Activated gamma-delta T cell (primary cell): ENCODE measurements around the gene TPGS2.
"Not testable (repeated sequence)": the region's sequence is repeated elsewhere in the genome, so short reads cannot be mapped to it uniquely, and the experiment has no call there.

ENCODE experiments used
- DNase-seq: peaks from one replicate; lab custom pipeline; 2025; lab: John Stamatoyannopoulos, UW

The TPGS2 gene

DNA sequence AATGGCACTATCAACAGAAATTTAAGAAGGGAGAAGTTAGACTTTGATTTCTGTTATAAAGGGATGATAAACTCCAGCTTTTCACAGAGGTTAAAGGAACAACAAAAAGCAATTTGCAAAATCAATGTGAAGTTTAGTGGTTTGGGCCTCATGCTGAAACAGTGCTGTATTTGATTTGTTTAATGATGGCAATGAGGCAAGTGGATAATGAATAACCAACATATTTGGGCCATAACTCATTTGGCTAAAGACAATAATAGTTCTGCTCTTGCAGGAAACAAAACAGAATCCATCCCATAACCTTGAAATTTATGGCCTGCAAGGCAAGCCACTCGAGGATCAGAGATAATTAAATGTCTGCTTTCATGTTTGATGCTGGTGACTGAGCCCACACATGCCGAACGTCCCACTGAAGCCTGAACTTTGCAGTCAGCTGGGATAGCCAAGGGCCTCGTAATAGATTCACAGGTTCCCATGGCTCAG is 56.5 kb downstream of the TPGS2 start:
- no peak for DNase-seq

DNA sequence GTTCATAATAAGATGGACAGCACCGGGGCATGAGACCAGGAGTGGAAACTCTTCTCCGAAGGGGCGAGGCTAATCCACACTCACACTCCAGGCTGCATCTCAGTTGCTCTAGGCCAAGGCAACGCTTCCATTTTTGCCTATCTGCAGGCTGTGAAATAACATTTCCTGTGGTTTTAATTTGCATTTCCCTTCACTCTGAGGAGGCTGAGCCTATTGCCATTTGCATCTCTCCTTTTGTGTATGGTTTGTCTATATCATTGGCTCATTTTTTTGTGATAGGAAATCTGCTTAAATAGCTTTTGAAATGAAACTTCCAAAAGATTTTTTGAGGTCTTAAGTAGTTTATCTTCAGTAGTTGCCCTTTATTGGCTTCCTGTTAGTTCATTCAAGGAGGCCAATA is 57.6 kb downstream of the TPGS2 start:
- no peak for DNase-seq

DNA sequence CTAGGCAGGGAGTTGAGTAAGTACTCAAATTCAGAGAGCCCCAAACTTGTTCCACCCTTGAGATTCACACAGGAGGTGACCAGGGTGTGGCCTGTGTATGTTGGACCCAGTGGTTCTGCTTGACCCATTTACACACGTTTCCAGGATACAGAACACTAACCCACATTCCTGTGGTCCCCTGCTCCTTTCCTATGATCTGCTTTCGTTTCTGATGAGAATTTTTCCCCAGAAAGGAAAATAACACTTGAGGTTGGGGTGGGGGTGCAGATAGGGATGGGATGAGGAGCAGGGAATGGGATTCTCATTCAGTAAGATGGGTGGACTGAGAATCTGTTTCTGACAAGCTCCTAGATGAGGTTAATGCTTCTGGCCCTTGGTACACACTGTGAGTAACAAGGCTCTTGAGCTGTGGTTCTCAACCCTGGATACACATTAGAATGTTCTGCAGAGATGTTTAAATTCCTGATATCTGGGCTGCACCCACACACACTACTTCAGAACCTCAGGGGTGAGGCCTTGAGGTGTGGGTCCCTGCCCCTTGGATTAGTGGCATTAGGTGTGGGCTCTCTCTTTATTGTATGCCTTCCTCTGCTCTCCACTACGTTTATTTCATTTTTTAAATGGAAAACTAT is 58.4 kb downstream of the TPGS2 start:
- DNase-seq = no peak

DNA sequence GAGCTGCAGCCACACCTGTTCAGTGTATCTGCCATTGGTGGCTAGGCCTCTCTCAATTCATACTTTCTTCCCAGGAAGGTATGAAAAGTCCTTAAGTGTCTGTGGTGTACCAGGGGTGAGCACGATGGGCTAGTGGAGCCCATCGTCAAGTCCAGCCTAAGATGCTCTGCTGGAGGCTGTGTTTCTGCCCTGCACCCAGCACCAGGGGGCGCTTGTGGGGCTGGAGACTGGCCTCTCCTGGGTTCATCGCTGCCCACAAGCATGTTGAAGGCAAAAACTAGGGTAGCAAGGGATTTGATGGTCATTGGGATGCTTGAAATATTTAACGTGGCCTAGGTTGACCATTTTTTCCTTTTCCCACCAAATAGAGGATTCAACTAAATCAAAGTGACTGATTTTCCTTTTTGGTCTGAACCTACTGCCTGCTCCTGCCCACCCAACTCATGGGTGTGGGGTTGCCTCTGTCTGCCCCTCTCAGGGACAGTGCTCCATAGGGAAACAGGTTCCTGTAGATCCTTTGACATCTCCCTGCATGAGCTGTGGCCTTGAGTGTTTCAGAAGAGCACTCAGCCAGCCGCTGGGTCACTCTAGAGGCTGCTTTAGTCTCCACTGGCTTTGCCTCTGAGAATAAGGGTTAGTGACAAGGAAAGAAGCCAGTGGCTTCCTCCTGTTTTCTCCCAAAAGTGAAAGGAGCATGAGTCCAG is 59.0 kb downstream of the TPGS2 start:
- DNase-seq = no peak

DNA sequence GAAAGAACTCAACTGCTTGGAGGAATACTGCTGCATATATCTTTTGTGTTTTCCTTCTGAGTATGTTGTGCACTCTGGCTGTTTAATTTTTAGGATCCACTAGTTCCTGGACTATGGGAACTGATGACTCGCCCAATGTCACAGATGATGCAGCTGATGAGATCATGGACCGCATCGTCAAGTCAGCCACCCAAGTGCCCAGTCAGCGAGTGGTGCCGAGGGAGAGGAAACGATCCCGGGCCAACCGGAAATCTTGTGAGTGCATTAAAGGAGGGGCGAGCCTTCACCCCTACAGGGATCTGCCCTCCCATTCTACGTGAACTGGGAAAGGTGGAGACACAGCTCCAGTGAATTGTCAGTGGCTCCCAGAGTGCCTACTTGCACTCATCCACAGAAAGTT is 59.6 kb downstream of the TPGS2 start:
- no peak for DNase-seq

DNA sequence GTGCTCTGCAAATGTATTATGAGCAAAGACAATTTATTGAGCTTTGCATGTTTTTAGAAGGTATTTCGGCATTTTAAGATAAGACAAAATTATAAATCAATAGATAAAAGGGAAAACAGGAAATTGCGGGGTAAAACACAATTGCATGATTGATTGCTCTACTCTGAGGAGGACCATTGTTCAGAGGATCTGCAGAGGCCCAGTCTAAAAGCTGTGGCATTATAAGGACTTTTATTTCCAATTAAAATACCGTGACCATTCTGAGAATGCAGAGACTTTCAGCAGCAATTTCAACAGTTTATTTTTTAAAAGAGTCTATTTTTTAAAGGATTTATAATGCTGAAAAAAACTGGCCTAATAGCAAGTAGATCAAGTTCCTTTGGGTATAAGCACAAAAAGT is 62.0 kb downstream of the TPGS2 start:
- no peak for DNase-seq

DNA sequence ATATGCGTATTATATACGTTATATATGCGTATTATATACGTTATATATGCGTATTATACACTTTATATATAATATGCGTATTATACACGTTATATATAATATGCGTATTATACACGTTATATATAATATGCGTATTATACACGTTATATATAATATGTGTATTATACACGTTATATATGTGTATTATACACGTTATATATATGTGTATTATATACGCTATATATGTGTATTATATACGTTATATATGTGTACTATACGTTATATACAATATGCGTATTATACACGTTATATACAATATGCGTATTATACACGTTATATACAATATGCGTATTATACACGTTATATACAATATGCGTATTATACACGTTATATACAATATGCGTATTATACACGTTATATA is 65.8 kb downstream of the TPGS2 start:
- DNase-seq = not testable (repeated sequence)

DNA sequence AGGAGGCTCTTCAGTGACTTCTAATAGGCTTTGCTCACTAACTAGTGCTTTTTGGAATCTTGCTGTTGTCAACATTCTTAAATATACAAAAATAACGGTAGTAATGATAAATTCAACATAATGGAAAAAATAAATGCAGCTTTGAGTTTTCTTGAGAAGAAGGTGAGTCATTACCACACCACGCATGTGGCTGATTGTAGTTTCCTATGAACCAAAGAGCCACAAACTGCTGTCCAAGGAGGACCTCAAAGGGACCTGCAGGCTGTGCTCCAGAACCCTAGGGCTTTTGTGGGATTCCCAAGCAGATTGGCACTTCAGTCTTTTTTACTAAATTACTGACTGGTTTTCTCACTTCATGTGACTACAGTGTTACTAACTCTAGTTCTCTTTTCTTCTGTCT is 66.7 kb downstream of the TPGS2 start:
- no peak for DNase-seq

DNA sequence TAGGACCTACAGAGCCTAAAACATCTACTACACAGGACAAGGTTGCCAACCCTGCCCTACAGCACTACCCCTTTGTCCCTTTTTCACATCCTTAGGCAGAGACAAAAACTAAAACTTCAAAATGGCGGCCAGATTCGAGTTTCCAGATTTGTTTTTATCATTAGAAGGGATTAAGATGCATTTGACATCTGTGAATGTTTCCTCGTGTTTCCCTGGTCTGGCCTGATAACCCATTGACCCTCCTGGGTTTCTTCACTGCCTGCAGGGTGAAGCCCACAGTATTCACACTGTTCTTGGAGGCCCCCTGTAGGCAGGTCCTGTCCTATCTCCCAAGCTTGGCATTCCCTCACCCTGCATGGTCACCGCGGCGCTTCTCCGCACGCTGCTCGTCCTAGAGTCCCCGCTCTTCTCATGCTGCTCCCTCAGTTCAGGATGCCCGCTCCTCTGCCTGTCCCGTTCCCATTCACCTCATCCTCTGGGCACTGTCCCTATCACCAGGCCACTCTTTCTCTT is 67.6 kb downstream of the TPGS2 start:
- DNase-seq = no peak

DNA sequence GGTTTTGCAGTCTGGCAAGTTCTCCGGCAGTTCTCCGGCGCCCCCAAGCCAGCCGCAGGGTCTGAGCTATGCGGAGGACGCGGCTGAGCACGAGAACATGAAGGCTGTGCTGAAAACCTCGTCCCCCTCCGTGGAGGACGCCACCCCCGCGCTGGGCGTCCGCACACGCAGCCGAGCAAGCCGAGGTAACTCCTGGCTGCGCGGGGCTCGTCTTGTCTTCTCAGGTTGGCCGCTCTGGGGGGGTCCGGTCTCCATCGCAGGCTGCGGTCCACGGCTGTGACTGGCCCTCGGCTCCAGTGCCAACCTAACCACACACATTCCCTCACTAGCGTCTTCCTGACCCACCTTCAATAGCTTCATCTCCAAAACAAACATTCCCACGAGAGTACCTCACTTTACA is 68.2 kb downstream of the TPGS2 start:
- no peak for DNase-seq

DNA sequence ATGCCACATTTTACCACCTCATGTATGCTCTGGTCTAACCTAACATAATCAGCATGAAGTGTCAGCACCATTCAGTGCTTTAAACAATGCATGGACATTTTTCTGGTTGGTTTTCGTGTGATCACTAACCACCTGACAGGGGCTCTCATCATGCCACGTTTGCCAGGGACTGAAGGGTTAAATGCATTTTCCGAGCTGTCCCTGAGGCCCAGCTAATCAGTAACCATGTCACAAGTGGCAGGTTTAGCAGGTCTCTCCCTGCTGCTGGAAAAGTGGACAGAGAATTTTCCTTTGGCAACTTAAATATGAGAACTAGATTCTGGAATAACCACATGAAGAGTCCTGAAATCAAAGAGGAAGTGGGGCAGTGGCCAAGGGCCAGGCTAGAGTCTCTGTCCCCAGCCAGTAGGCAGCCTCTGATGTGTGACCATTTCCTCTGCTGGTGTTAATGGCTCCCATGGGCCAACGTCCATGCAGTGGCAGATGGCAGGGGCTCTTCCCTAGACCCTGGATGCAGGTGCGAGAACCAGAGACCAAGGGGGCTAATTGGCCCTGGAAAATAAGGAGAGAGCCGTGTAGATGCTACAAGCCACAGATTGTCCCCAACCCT is 69.5 kb downstream of the TPGS2 start:
- DNase-seq = no peak

DNA sequence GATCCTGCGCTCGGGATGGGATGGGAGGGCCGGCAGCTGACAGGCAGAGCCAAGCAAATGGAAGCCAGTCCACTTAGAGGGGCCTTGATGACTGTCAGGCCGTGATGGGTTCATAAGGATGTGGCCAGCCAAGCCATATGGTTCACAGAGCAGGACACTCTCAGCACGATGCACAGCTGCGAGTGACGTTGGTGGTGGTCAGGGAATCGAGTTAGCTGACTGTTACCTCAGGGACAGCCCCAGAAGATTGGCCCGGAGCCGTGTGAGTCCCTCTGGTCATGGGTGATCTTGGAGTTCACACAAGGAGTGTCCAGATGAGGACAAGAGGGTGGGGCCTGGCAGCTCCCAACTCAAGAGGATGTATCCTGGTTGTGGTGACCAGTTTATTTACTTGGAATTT is 70.2 kb downstream of the TPGS2 start:
- DNase-seq = no peak

DNA sequence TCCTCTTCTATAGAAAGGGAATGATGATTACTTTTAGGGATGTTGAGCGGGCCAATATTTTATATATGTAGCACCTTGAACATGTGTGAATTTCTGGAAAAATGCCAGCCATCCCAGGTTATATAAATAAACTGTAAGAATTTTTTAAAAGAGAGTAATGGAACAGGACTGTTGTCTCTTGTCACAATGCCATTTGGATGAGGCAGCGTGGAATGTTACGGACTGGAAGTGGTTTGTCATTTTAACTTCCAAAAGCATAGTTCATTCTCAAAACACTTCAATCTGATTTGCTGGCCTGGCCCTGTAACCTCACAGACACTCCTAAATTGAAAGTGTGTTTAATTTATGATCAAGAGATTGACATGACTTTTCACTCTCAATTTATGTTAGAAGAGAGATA is 70.8 kb downstream of the TPGS2 start:
- no peak for DNase-seq

DNA sequence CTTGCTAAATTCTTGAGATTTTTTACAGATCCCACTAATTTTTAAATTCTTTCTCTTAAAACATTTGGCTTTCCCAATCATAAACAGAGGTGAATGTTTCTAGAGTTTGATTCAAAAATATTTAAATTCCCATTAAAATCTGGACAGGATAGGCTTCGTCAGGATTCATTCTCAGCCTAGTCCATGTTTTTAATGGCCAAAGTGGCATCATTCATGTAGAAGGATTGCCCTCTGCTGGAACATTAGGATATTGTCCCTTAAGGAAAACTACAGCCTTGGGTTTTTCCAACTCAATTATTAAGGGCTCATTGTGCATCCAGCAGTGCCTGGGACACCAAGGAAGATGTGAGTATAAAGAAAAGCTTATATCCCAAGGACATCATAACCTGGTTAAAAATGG is 71.7 kb downstream of the TPGS2 start:
- DNase-seq = no peak

DNA sequence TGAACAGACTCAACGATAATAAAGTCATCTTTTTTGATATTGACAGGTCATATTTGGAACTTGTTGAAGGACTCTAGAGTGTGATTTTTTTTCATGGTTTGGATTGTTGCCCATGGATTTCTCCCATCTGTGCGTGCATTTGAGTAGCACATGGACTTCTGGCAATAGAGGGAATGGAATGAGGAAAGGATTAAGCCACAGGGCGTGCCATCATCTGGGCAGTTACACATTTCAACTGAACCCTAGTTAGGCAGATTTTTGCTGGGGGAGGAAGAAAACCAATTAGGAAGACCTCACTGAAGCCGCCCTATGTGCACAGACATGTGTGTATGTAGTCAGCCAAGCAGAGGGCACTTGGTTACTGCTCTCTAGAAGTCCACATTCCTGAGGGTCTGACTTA is 72.6 kb downstream of the TPGS2 start:
- no peak for DNase-seq

DNA sequence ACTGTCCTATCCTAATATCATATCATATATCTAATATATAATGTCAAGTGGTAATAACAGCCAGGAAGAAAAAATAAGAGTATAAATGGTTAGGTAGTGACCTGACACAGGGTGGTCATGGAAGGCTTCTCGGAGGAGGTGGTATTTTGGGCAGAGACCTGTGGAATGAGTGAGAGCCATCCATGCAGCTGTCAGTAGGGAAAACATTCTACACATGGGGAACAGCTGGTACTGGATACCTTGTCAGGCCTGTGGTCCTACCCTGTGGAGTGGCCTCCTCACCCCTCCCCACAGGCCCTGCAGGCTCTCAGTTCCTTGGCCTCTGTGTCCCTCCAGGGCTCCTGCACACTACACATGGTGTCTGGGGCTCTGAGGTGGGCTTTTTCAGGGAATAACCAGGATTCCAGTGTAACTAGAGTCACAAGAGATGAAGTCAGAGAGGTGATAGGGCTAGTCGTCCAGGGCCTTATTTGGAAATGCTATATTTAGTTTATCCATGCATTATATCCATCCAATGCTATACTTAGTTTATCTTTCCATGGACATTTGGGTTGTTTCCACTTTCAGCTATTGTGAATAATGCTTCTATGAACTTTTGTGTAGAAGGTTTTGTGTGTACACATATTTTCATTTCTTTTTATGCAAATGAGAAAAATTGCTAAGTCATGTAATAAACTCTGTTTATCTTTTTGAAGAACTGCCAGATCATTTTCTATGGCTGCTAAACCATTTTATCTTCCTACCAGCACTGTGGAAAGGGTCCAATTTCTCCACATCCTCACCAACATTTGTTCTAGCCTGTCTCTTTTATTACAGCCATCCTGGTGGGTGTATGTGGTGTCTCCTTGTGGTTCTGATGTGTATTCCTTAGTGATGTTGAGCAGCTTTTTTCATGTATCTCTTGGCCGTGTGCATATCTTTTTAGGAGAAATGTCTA is 75.6 kb downstream of the TPGS2 start:
- DNase-seq = no peak

DNA sequence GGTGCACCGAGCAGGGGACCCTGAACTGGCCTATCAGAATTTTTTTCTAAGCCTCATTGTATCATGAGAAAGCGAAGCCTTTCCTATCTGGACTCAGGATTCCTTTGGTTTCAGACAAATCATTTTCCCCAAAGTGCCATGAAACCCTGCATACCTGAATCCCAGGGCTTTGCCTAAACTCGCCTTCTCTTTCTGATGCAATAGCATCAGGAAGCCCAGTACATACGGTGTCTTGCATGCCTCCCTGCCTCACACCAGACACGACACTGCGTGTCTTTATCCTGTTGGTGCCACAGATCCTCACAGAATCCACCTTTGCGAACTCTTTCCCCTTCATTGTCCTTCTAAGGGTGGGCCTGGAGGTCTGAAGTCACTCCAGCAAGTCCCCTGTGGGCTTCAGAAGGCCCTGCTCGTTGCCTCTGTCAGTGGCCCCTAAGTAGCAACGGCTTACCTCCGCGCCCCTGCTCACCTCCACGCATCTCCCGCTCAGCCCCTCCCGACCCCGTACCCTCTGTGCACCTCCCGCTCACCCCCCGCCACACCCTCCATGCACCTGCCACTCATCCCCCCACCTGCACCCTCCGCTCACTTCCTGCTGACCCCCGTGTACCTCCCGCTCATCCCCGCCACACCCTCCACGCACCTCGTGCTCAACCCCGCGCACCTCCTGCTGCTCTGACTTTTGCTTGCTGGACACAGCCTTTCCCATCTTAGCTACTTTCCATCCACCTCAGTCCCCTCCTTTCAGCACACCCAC is 83.4 kb downstream of the TPGS2 start:
- no peak for DNase-seq

DNA sequence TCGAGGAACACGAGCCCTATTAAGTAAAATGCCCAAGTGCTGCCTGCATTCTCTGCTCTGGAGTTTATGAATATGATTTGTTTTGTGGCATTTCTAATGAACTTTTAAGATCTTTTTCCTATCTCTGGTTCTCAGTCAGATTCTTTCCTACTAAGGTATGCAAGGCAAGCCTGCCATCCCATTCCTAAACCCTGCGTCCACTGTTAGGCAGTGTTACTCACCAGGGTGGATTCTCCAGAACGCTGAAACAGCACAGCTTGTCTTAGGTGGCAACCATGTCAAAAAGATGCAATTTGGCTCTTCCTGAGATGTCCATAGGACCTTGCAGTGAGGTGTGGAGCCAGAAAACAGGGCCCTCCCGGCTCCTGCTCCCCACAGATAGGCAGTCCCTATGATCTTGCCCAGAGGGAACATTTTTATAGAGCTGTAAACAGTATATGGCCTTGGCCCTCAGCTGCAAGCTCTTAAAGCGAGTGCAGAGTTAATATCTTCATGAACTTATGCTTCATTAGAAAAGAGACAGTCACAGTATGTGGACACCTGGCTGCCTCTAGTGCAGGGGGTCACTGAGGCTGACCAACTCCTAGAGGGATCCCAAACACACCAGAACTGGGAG is 84.4 kb downstream of the TPGS2 start:
- no peak for DNase-seq
